ENCODE measurements around the gene PRSS57. TPM values are rescaled to one million over a fixed set of nuclear protein-coding genes. Genes with fewer than 3 reads are reported as not detected.

The PRSS57 gene
- total and polyA plus RNA-seq, 4 donors: 0.10 to 2.0 (median 0.60) TPM; not detected in 1

DNA sequence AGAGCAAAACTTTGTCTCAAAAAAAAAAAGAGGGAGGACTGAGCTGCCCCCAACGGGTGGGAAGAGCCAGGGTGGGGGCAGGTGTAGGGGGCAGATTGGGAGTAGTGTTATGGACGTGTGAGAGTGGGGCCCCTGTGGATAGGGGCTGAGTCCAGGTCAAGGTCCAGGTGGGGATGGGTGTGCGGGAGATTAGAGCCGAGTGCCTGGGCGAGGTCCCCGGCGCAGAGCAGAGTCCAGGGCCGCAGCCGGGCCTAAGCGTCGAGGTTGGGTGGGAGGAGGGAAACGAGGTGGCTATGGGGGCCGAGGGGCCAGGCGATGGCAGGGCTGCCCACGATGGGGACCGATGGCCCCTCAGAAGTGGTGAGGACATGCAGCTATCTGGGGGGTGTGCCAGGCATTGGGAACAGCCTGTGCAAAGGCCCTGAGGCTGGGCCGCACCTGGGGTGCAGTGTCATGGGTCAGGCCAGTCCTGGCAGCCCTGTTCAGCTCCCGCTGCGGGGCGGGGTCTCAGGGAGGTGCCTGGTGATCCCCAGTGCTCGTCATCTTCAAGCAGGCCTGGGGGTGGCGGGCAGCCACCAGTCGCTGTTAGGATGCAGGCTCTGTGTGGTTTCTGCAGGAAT lies 43.4 kb upstream of the PRSS57 start:
- Histone ChIP-seq H3K4me3 (no peak overlapping the region), H3K9me3 (ENCODE audit: control insufficient read depth in 4 of 4, insufficient read depth in 3 of 4, low read length in 3 of 4) (no peaks in the 10 kb centered on the region), H3K27ac (ENCODE audit: low read depth in 1 of 2, low read length in 1 of 2) (no peak overlapping the region), H3K36me3 (ENCODE audit: control insufficient read depth in 4 of 4, insufficient read depth in 4 of 4, low read length in 4 of 4) (peaks cover 0 to 6% (median under 1%) of the 10 kb centered on the region in 4 donors), H3K27me3 (ENCODE audit: control insufficient read depth in 3 of 3, insufficient read depth in 3 of 3, low read length in 2 of 3) (no peaks in the 10 kb centered on the region), H3K9ac (ENCODE audit: insufficient read depth in 1 of 2, low read length in 2 of 2) (no peak overlapping the region), H3K4me1 (ENCODE audit: control insufficient read depth in 5 of 5, insufficient read depth in 5 of 5, low read length in 5 of 5) (peaks cover 0 to 2% (median 0%) of the 10 kb centered on the region in 5 donors)
- ATAC-seq (ENCODE audit: insufficient read depth, low FRiP score): no peak
- TF ChIP-seq, protein P1, sequence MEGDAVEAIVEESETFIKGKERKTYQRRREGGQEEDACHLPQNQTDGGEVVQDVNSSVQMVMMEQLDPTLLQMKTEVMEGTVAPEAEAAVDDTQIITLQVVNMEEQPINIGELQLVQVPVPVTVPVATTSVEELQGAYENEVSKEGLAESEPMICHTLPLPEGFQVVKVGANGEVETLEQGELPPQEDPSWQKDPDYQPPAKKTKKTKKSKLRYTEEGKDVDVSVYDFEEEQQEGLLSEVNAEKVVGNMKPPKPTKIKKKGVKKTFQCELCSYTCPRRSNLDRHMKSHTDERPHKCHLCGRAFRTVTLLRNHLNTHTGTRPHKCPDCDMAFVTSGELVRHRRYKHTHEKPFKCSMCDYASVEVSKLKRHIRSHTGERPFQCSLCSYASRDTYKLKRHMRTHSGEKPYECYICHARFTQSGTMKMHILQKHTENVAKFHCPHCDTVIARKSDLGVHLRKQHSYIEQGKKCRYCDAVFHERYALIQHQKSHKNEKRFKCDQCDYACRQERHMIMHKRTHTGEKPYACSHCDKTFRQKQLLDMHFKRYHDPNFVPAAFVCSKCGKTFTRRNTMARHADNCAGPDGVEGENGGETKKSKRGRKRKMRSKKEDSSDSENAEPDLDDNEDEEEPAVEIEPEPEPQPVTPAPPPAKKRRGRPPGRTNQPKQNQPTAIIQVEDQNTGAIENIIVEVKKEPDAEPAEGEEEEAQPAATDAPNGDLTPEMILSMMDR (IDR thresholded peaks at IDR 0.05; ENCODE audit: control extremely low read depth, extremely low read depth): no peak
- 90 to 95% methylated on average over 23 of the region's 23 CpGs for WGBS, 2 donors
- no peak for DNase-seq

DNA sequence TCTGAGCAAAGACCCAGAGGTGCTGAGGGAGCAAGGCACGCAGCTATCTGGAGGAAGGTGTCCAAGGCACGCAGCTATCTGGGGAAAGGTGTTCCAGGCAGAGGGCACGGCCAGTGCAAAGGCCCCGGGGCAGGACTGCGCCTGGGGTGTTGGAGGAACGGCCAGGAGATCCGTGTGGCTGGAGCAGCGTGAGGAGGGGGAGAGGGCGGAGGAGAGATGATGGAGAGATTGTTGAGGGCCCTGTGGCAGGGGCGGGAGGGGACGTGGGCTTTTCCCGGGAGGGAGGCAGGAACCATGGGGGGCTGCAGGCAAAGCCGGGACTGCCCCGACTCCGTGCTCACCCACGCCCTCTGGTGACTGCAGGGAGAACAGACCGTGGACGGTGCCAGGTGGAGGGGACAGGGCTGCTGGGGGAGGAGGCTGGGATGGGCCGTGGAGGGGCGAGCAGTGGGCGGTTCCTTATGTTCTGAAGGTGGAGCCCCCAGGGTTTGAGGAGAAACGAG lies 42.4 kb upstream of the PRSS57 start:
- Histone ChIP-seq H3K27me3 (ENCODE audit: control insufficient read depth in 3 of 3, insufficient read depth in 3 of 3, low read length in 2 of 3) (no peaks in the 10 kb centered on the region), H3K27ac (ENCODE audit: low read depth in 1 of 2, low read length in 1 of 2) (no peak overlapping the region), H3K9ac (ENCODE audit: insufficient read depth in 1 of 2, low read length in 2 of 2) (no peak overlapping the region), H3K4me3 (no peak overlapping the region), H3K36me3 (ENCODE audit: control insufficient read depth in 4 of 4, insufficient read depth in 4 of 4, low read length in 4 of 4) (peaks cover 0 to 9% (median under 1%) of the 10 kb centered on the region in 4 donors), H3K4me1 (ENCODE audit: control insufficient read depth in 5 of 5, insufficient read depth in 5 of 5, low read length in 5 of 5) (no peaks in the 10 kb centered on the region), H3K9me3 (ENCODE audit: control insufficient read depth in 4 of 4, insufficient read depth in 3 of 4, low read length in 3 of 4) (no peaks in the 10 kb centered on the region)
- WGBS, 2 donors: 39 to 43% methylated on average over 22 of the region's 22 CpGs
- DNase-seq (peak in 1 of 3 donors; percentile 60), ATAC-seq (ENCODE audit: insufficient read depth, low FRiP score) (no peak)
- TF ChIP-seq, protein P1 (IDR thresholded peaks at IDR 0.05; ENCODE audit: control extremely low read depth, extremely low read depth): peak; percentile 11

DNA sequence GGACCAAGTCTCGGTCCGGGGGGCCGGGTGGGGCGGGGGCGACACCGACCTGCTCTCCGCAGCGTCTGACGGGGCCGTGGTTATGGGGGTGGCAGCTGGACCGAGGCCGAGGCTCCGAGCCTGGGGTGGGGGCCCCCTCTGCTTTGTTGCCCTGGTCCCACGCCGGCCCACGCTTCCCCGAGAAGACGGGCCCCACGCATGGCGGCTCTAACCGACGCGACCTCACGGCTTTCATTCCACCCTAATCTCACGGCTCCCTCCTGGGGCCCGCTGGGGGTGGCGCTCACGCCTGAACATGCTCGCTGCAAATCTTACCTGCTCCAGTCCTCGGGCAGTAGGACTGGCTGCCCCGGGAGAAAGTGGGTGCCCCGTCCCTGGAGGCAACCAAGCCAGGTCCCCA lies 40.9 kb upstream of the PRSS57 start:
- Histone ChIP-seq H3K36me3 (ENCODE audit: control insufficient read depth in 4 of 4, insufficient read depth in 4 of 4, low read length in 4 of 4) (peaks cover 0 to 9% (median under 1%) of the 10 kb centered on the region in 4 donors), H3K27me3 (ENCODE audit: control insufficient read depth in 3 of 3, insufficient read depth in 3 of 3, low read length in 2 of 3) (no peaks in the 10 kb centered on the region), H3K9me3 (ENCODE audit: control insufficient read depth in 4 of 4, insufficient read depth in 3 of 4, low read length in 3 of 4) (peaks cover 0 to 2% (median 0%) of the 10 kb centered on the region in 4 donors), H3K9ac (ENCODE audit: insufficient read depth in 1 of 2, low read length in 2 of 2) (no peak overlapping the region), H3K4me1 (ENCODE audit: control insufficient read depth in 5 of 5, insufficient read depth in 5 of 5, low read length in 5 of 5) (no peaks in the 10 kb centered on the region), H3K27ac (ENCODE audit: low read depth in 1 of 2, low read length in 1 of 2) (no peak overlapping the region), H3K4me3 (no peak overlapping the region)
- ATAC-seq (ENCODE audit: insufficient read depth, low FRiP score): no peak
- TF ChIP-seq, protein P1 (IDR thresholded peaks at IDR 0.05; ENCODE audit: control extremely low read depth, extremely low read depth): no peak
- 95 to 96% methylated on average over 32 of the region's 32 CpGs for WGBS, 2 donors
- no peak for DNase-seq

All from lung (tissue), 12 donors.